Skin epidermis (tissue), 12 donors: ENCODE measurements around the gene ADAMTS10.
"Not testable (repeated sequence)": the region's sequence is repeated elsewhere in the genome, so short reads cannot be mapped to it uniquely, and the experiment has no call there.

Experiments
- H3K27ac ChIP-seq, 21 experiments: fragments of 200-600 bp; sonication (generic) in 11 of 21; one replicate each; pipeline ENCODE4 v1.5.0; 2020; ENCODE audit warnings: mild to moderate bottlenecking in 3 of 21, inconsistent platforms in 2 of 21, moderate library complexity in 2 of 21
- H3K4me3 ChIP-seq, 7 experiments: fragments of 200-600 bp; sonication (generic) in 2 of 7; one replicate each; pipeline ENCODE4 v1.5.0; 2020; ENCODE audit warnings: inconsistent platforms in 2 of 7, mild to moderate bottlenecking in 2 of 7, moderate library complexity in 1 of 7

Gene ADAMTS10

GRCh38 chr19:8601796-8602195 is 8.7 kb downstream of the ADAMTS10 start:
- Histone ChIP-seq H3K4me3 (no peak overlapping the region), H3K27ac (no peak overlapping the region)

- Histone ChIP-seq H3K27ac (no peak overlapping the region), H3K4me3 (no peak overlapping the region)
Observed at GRCh38 chr19:8600816-8601215, 9.7 kb downstream of the ADAMTS10 start.

- H3K4me3 ChIP-seq: no peak overlapping the region
- H3K27ac ChIP-seq: no peak overlapping the region
Observed at GRCh38 chr19:8600064-8600463, 10.5 kb downstream of the ADAMTS10 start.

- peak overlapping the region in 1 of 21 experiments; percentile 12 for H3K27ac ChIP-seq
- no peak overlapping the region for H3K4me3 ChIP-seq
Observed at GRCh38 chr19:8596168-8596567, 14.3 kb downstream of the ADAMTS10 start.

- Histone ChIP-seq H3K4me3 (no peak overlapping the region), H3K27ac (no peak overlapping the region)
Observed at GRCh38 chr19:8595651-8596050, 14.9 kb downstream of the ADAMTS10 start.

- H3K27ac ChIP-seq: no peak overlapping the region
- no peak overlapping the region for H3K4me3 ChIP-seq
Observed at GRCh38 chr19:8593931-8594330, 16.6 kb downstream of the ADAMTS10 start.

- peak overlapping the region in 4 of 7 experiments; percentile 2 to 25 (median 8) for H3K4me3 ChIP-seq
- H3K27ac ChIP-seq: no peak overlapping the region
Observed at GRCh38 chr19:8592231-8593009, 18.1 kb downstream of the ADAMTS10 start.

GRCh38 chr19:8589177-8589714 is 21.3 kb downstream of the ADAMTS10 start:
- H3K27ac ChIP-seq: no peak overlapping the region
- H3K4me3 ChIP-seq: no peak overlapping the region

- Histone ChIP-seq H3K4me3 (no peak overlapping the region), H3K27ac (no peak overlapping the region)
Observed at GRCh38 chr19:8585894-8586750, 24.4 kb downstream of the ADAMTS10 start.

- Histone ChIP-seq H3K27ac (no peak overlapping the region), H3K4me3 (no peak overlapping the region)
Observed at GRCh38 chr19:8584965-8585893, 25.3 kb downstream of the ADAMTS10 start.

GRCh38 chr19:8580710-8581281 is 29.7 kb downstream of the ADAMTS10 start:
- H3K27ac ChIP-seq: no peak overlapping the region

GRCh38 chr19:8578642-8579265 is 31.8 kb downstream of the ADAMTS10 start:
- no peak overlapping the region for H3K4me3 ChIP-seq
- peak overlapping the region in 1 of 21 experiments; percentile 23 for H3K27ac ChIP-seq

More at GRCh38 chr19:8580710-8581281, 29.7 kb downstream of the ADAMTS10 start:
- H3K4me3 ChIP-seq: no peak overlapping the region

- H3K27ac ChIP-seq: peak overlapping the region in 13 of 21 experiments; percentile 35 to 93 (median 83)
- H3K4me3 ChIP-seq: peak overlapping the region in 2 of 7 experiments; percentile 42 to 45
Observed at GRCh38 chr19:8577741-8578140, 32.8 kb downstream of the ADAMTS10 start.

GRCh38 chr19:8577247-8577646 is 33.3 kb downstream of the ADAMTS10 start, which contains the start of gene MYO1F:
Gene MYO1F (minus strand): TSS chr19:8577442. CDS start chr19:8577309, 133 bp downstream.
- H3K27ac ChIP-seq: peak within 1 kb of the TSS in 18 of 21 experiments; percentile 20 to 93 (median 80)
- H3K4me3 ChIP-seq: peak within 1 kb of the TSS; percentile 32 to 45 (median 38)

- H3K27ac ChIP-seq: peak overlapping the region in 18 of 21 experiments; percentile 20 to 93 (median 80)
- H3K4me3 ChIP-seq: peak overlapping the region; percentile 32 to 45 (median 38)
Observed at GRCh38 chr19:8576273-8576993, 34.1 kb downstream of the ADAMTS10 start.

- H3K4me3 ChIP-seq: peak overlapping the region; percentile 32 to 45 (median 38)
Observed at GRCh38 chr19:8575467-8575997, 35.0 kb downstream of the ADAMTS10 start.

GRCh38 chr19:8574619-8574922 is 35.9 kb downstream of the ADAMTS10 start:
- H3K27ac ChIP-seq: peak overlapping the region in 2 of 21 experiments; percentile 88 to 92
- H3K4me3 ChIP-seq: not testable (repeated sequence)

More at GRCh38 chr19:8575467-8575997, 35.0 kb downstream of the ADAMTS10 start:
- peak overlapping the region in 14 of 21 experiments; percentile 20 to 93 (median 82) for H3K27ac ChIP-seq
